Activated CD4-positive, alpha-beta memory T cell treated with anti-CD3 and anti-CD28 coated beads, Interleukin-2, amount 10 ng/mL, durations not matched to agents 7 days and 5 days (primary cell): ENCODE data around the gene ERGIC1. TPM values are rescaled to one million over a fixed set of nuclear protein-coding genes. Genes with fewer than 3 reads are reported as not detected.

ENCODE experiments used
- CTCF ChIA-PET: fragments of 350-600 bp; sonication (Branson Sonifier 250); formaldehyde crosslinking; loops from one replicate; lab custom pipeline; 2021; ENCODE audit warnings: antibody characterized with exemption, inconsistent platforms; lab: Charles Lee
- POLR2A ChIA-PET: fragments of 350-600 bp; sonication (Branson Sonifier 250); formaldehyde crosslinking; loops from one replicate; lab custom pipeline; 2021; ENCODE audit warnings: antibody characterized with exemption; lab: Charles Lee
- DNase-seq: peaks from one replicate; pipeline ENCODE4 v3.0.0-alpha.2; 2020
- H3K27ac Mint-ChIP-seq: one replicate; pipeline ENCODE4 v1.8.0; 2021; ENCODE audit warnings: mild to moderate bottlenecking, mixed read lengths
- H3K27me3 Mint-ChIP-seq: one replicate; pipeline ENCODE4 v1.8.0; 2021; ENCODE audit warnings: mixed read lengths
- H3K36me3 Mint-ChIP-seq: one replicate; pipeline ENCODE4 v1.8.0; 2021; ENCODE audit warnings: low read depth, mixed read lengths
- H3K4me1 Mint-ChIP-seq: one replicate; pipeline ENCODE4 v1.8.0; 2021; ENCODE audit warnings: mixed read lengths
- H3K4me3 Mint-ChIP-seq: one replicate; pipeline ENCODE4 v1.8.0; 2021; ENCODE audit warnings: mild to moderate bottlenecking, mixed read lengths
- H3K9me3 Mint-ChIP-seq: one replicate; pipeline ENCODE4 v1.8.0; 2021; ENCODE audit warnings: mixed read lengths
- total RNA-seq, 2 experiments: library from RNA; stranded (reverse); gene quantifications; one replicate each; pipeline ENCODE4 v1.2.3, GENCODE V29; 2021

ERGIC1 gene
- total RNA-seq, 2 experiments from 2014 or later = 36.1 to 37.2 TPM

- DNase-seq = no peak
- H3K9me3 Mint-ChIP-seq = no peaks in the 10 kb centered on the region
- CTCF ChIA-PET = no interaction called here
- peaks cover 8% of the 10 kb centered on the region for H3K4me1 Mint-ChIP-seq
- H3K36me3 Mint-ChIP-seq = no peaks in the 10 kb centered on the region
- H3K27ac Mint-ChIP-seq = no peak overlapping the region
- POLR2A ChIA-PET = interaction anchor here (1.0 to 1.2 kb wide), 2 partner anchors 22 to 23 kb away, joined by 3 to 5 read pairs; partner anchors contain the start of gene DUSP1
- H3K4me3 Mint-ChIP-seq = no peak overlapping the region
- no peaks in the 10 kb centered on the region for H3K27me3 Mint-ChIP-seq
Observed at GRCh38 chr5:172793577-172794488, 40.2 kb upstream of the ERGIC1 start.

- no peak for DNase-seq
- Mint-ChIP-seq H3K27ac (no peak overlapping the region), H3K4me1 (peaks cover 8% of the 10 kb centered on the region), H3K9me3 (no peaks in the 10 kb centered on the region), H3K27me3 (no peaks in the 10 kb centered on the region), H3K4me3 (no peak overlapping the region), H3K36me3 (no peaks in the 10 kb centered on the region)
- ChIA-PET CTCF (no interaction called here), POLR2A (no interaction called here)
Observed at GRCh38 chr5:172795318-172795977, 38.6 kb upstream of the ERGIC1 start.

GRCh38 chr5:172796306-172796705, 37.7 kb upstream of the ERGIC1 start:
- H3K9me3 Mint-ChIP-seq = no peaks in the 10 kb centered on the region
- CTCF ChIA-PET = no interaction called here
- H3K27ac Mint-ChIP-seq = no peak overlapping the region

DNA sequence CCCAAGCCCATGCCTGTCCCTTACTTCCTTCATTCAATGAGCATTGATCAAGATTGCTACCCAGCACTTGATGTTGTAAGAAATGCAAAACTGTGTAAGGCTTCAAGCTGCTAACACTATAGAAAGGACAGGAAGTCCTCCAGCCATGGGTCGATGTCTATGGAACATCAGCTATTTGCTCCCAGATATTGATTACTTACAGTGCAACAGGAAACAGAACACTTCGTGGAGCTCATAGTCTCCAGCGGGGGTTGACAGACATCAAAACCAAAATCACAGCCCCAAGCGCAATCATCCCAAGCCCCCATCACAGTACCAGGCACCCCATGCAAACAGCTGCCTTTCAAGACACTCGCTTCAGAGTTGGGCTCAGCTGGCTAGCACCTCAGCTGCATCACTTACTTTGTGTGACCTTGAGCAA, 36.3 kb upstream of the ERGIC1 start:
- POLR2A ChIA-PET = interaction anchor here (1.1 to 1.7 kb wide), 3 partner anchors 10 to 28 kb away, joined by 3 to 7 read pairs (median 5); no protein-coding TSS in a partner anchor
- no peaks in the 10 kb centered on the region for H3K9me3 Mint-ChIP-seq
- no peak for DNase-seq
- H3K27ac Mint-ChIP-seq = no peak overlapping the region
- no peak overlapping the region for H3K4me3 Mint-ChIP-seq
- peaks cover 8% of the 10 kb centered on the region for H3K4me1 Mint-ChIP-seq
- no peaks in the 10 kb centered on the region for H3K36me3 Mint-ChIP-seq
- CTCF ChIA-PET = interaction anchor here (1.3 kb wide), 1 partner anchor 25 kb away, joined by 7 read pairs; no protein-coding TSS in a partner anchor
- no peaks in the 10 kb centered on the region for H3K27me3 Mint-ChIP-seq

More at GRCh38 chr5:172796306-172796705, 37.7 kb upstream of the ERGIC1 start:
- POLR2A ChIA-PET = no interaction called here
- H3K4me3 Mint-ChIP-seq = no peak overlapping the region
- H3K36me3 Mint-ChIP-seq = no peaks in the 10 kb centered on the region
- H3K27me3 Mint-ChIP-seq = no peaks in the 10 kb centered on the region
- H3K4me1 Mint-ChIP-seq = peaks cover 8% of the 10 kb centered on the region
- DNase-seq = no peak

DNA sequence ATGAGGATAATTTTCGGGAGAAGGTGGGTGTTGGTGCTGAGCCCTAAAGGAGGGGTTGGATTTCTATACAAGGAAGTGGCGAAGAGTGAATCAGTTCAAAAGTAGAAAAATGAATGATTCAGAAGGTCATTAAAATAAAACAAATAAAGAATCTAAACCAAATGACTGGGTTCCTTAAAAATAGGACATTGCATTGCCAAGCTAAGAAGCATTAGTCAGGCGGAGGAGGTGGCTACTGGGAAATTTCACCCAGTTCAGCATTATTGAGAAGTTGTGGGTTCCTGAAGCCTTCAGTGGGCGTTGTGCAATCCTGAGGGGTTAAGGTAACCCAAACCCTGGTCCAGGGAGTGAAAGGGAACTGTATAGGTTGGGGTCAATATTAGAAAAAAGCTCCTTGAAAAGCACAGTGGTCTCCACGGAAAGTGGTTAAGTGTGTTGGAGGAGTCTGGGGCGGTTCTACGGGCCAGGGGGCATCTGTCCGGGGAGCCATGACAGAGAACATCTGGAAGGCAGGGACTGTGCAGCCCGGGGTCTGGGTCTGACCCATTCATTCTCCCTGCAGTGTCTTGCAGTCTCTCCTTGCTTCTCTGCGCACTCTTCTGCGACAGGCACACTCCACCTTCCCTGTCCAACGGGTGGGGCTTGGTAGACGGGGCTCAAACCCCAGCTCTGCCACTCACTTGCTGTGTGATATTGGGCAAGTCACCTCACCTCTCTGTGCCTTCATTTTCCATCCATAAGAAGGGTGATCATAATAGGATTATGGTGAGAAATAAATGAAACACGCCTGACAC, 35.4 kb upstream of the ERGIC1 start:
- DNase-seq = no peak
- Mint-ChIP-seq H3K4me3 (no peak overlapping the region), H3K36me3 (no peaks in the 10 kb centered on the region), H3K27ac (no peak overlapping the region), H3K9me3 (no peaks in the 10 kb centered on the region), H3K4me1 (peaks cover 8% of the 10 kb centered on the region), H3K27me3 (no peaks in the 10 kb centered on the region)
- POLR2A ChIA-PET = interaction anchor here (1.1 to 1.7 kb wide), 3 partner anchors 9 to 28 kb away, joined by 3 to 7 read pairs (median 5); no protein-coding TSS in a partner anchor
- CTCF ChIA-PET = interaction anchor here (1.3 kb wide), 1 partner anchor 26 kb away, joined by 7 read pairs; no protein-coding TSS in a partner anchor

GRCh38 chr5:172799416-172799815, 34.6 kb upstream of the ERGIC1 start:
- Mint-ChIP-seq H3K9me3 (no peaks in the 10 kb centered on the region), H3K4me3 (no peak overlapping the region), H3K4me1 (peaks cover 8% of the 10 kb centered on the region), H3K27ac (no peak overlapping the region), H3K27me3 (no peaks in the 10 kb centered on the region), H3K36me3 (no peaks in the 10 kb centered on the region)
- ChIA-PET POLR2A (no interaction called here), CTCF (interaction anchor here (1.0 to 1.1 kb wide), 2 partner anchors 10 to 84 kb away, joined by 3 to 4 read pairs; no protein-coding TSS in a partner anchor)
- no peak for DNase-seq

- Mint-ChIP-seq H3K27ac (no peak overlapping the region), H3K9me3 (no peaks in the 10 kb centered on the region), H3K4me1 (peaks cover 8% of the 10 kb centered on the region), H3K36me3 (no peaks in the 10 kb centered on the region), H3K27me3 (no peaks in the 10 kb centered on the region), H3K4me3 (no peak overlapping the region)
- ChIA-PET POLR2A (no interaction called here), CTCF (interaction anchor here (1.0 to 1.1 kb wide), 2 partner anchors 11 to 85 kb away, joined by 3 to 4 read pairs; no protein-coding TSS in a partner anchor)
- DNase-seq = no peak
Observed at GRCh38 chr5:172800088-172800551, 33.9 kb upstream of the ERGIC1 start.

- Mint-ChIP-seq H3K9me3 (no peaks in the 10 kb centered on the region), H3K27ac (no peak overlapping the region), H3K27me3 (no peaks in the 10 kb centered on the region), H3K4me1 (peaks cover 9% of the 10 kb centered on the region), H3K36me3 (no peaks in the 10 kb centered on the region), H3K4me3 (no peak overlapping the region)
- ChIA-PET POLR2A (no interaction called here), CTCF (no interaction called here)
- DNase-seq = no peak
Observed at GRCh38 chr5:172801179-172801671, 32.8 kb upstream of the ERGIC1 start.

GRCh38 chr5:172802112-172802511, 31.9 kb upstream of the ERGIC1 start:
- no peak for DNase-seq
- POLR2A ChIA-PET = no interaction called here
- H3K27me3 Mint-ChIP-seq = no peaks in the 10 kb centered on the region
- H3K36me3 Mint-ChIP-seq = peaks cover 3% of the 10 kb centered on the region
- peaks cover 15% of the 10 kb centered on the region for H3K4me1 Mint-ChIP-seq
- no peaks in the 10 kb centered on the region for H3K9me3 Mint-ChIP-seq
- H3K4me3 Mint-ChIP-seq = no peak overlapping the region
- CTCF ChIA-PET = no interaction called here
- H3K27ac Mint-ChIP-seq = no peak overlapping the region

GRCh38 chr5:172802567-172803176, 31.4 kb upstream of the ERGIC1 start:
- ChIA-PET CTCF (interaction anchor here (1.7 kb wide), 1 partner anchor 31 kb away, joined by 4 read pairs; no protein-coding TSS in a partner anchor), POLR2A (no interaction called here)
- Mint-ChIP-seq H3K27ac (no peak overlapping the region), H3K4me1 (peaks cover 20% of the 10 kb centered on the region), H3K27me3 (no peaks in the 10 kb centered on the region), H3K4me3 (no peak overlapping the region), H3K36me3 (peaks cover 3% of the 10 kb centered on the region), H3K9me3 (no peaks in the 10 kb centered on the region)
- DNase-seq = no peak

DNA sequence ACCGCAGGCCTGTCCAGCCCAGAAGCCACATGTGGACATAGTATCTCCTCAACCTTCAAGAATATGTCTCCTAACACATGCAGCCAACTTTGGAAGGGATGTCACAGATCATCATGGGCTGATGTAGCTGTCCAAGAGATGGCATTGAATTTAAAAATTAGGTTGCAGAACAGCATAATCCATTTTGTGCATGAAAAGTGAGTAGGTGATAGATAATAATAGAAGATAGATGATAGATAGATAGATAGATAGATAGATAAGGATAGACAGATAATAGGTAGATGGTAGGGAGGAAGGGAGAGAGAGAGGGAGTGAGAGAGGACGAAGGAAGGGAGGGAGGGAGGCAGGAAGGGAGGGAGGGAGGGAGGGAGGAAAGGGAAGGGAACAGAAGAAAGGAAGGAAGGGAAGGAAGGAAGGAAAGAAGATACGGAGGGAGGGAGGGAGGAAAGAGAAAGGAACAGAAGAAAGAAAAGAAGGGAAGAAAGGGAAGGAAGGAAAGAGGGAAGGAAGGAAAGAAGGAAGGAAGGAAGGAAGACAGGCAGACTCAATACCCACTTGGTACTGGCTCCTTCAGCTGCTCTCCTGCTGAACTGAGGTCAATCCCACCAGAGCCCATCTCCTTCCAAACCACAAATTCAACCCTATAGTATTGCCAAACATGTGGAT, 28.9 kb upstream of the ERGIC1 start:
- CTCF ChIA-PET = interaction anchor here (0.6 to 2.1 kb wide), 5 partner anchors 26 to 127 kb away, joined by 3 to 7 read pairs (median 4); no protein-coding TSS in a partner anchor
- POLR2A ChIA-PET = interaction anchor here (1.2 kb wide), 1 partner anchor 34 kb away, joined by 4 read pairs; the partner anchor contains the start of gene DUSP1
- DNase-seq = no peak

More for the DNA sequence above, 28.9 kb upstream of the ERGIC1 start:
- Mint-ChIP-seq H3K9me3 (peaks cover 2% of the 10 kb centered on the region), H3K27ac (no peak overlapping the region), H3K36me3 (peaks cover 3% of the 10 kb centered on the region), H3K4me1 (peaks cover 16% of the 10 kb centered on the region), H3K4me3 (no peak overlapping the region), H3K27me3 (peaks cover 2% of the 10 kb centered on the region)
